ENCODE results near the gene MIA2. TPM values are rescaled to one million over a fixed set of nuclear protein-coding genes. Genes with fewer than 3 reads are reported as not detected.

The MIA2 gene
- polyA plus RNA-seq, 1 of the 3 experiments (the other 2 are of a cell fraction) = 2.6 TPM

DNA sequence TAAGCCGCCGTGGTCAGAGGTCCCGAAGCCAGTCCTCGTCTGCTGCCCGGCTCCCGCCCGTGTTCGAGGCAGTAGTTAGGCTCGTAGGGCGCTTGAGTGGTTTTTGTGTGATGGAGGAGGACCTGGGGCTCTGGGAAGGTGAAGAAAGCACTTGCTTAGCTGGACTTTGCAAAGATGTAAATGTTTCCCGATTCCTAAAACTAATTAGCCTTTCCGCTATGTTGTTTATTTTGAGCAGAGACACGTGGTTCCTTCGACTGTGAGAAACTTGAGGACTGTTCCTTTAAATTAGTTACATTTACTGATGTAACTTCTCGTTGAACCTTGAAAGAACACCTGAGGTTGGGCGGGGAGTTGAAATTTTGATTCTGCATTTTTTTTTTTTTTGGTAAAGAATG, 33.9 kb downstream of the MIA2 start:
- Histone ChIP-seq H3K36me3 (replicated peaks in 1 of 2; ENCODE audit: control insufficient read depth in 1 of 2, insufficient read depth in 2 of 2, low read length in 1 of 2) (no peaks in the 10 kb centered on the region), H3K9me3 (no peaks in the 10 kb centered on the region), H3K9ac (peak overlapping the region; percentile 87), H3F3A (replicated peaks; ENCODE audit: insufficient read depth) (no peaks in the 10 kb centered on the region), H3K9me2 (no peaks in the 10 kb centered on the region), H3K27ac (ENCODE audit: low read depth in 2 of 2, low read length in 1 of 2) (peak overlapping the region; percentile 84 to 92), H3K4me3 (ENCODE audit: low read depth in 2 of 2, low read length in 1 of 2) (peak overlapping the region; percentile 68), H2AFZ (ENCODE audit: low read depth) (peak overlapping the region; percentile 72; the same call in 1 of the 2 replicates), H3K27me3 (ENCODE audit: insufficient read depth) (no peaks in the 10 kb centered on the region), H3K79me2 (ENCODE audit: insufficient read depth) (peaks cover 47% of the 10 kb centered on the region), H4K20me1 (ENCODE audit: insufficient read depth) (no peaks in the 10 kb centered on the region), H3K4me2 (peak overlapping the region; percentile 77), H3K4me1 (ENCODE audit: control insufficient read depth in 1 of 2, insufficient read depth in 2 of 2, low read depth in 1 of 2, low read length in 1 of 2) (peaks cover 0 to 9% of the 10 kb centered on the region in 2 experiments; a peak in 2 of 4 replicates)
- WGBS (ENCODE audit: low lambda C conversion rate) = 0% methylated on average over 16 of the region's 16 CpGs
- DNase-seq = no peak
- ChIA-PET POLR2A (no interaction called here), CTCF (no interaction called here)
- TF ChIP-seq, protein P1, sequence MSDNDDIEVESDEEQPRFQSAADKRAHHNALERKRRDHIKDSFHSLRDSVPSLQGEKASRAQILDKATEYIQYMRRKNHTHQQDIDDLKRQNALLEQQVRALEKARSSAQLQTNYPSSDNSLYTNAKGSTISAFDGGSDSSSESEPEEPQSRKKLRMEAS (IDR thresholded peaks at IDR 0.05; ENCODE audit: low read depth) = 0 out of 2 replicates have a peak, but pooled peaks have one; percentile 56
- no peak for TF ChIP-seq EP300 (IDR thresholded peaks at IDR 0.05; ENCODE audit: borderline replicate concordance in 1 of 2, low read depth in 1 of 2, low read length in 1 of 2)
- TF ChIP-seq, protein P2, sequence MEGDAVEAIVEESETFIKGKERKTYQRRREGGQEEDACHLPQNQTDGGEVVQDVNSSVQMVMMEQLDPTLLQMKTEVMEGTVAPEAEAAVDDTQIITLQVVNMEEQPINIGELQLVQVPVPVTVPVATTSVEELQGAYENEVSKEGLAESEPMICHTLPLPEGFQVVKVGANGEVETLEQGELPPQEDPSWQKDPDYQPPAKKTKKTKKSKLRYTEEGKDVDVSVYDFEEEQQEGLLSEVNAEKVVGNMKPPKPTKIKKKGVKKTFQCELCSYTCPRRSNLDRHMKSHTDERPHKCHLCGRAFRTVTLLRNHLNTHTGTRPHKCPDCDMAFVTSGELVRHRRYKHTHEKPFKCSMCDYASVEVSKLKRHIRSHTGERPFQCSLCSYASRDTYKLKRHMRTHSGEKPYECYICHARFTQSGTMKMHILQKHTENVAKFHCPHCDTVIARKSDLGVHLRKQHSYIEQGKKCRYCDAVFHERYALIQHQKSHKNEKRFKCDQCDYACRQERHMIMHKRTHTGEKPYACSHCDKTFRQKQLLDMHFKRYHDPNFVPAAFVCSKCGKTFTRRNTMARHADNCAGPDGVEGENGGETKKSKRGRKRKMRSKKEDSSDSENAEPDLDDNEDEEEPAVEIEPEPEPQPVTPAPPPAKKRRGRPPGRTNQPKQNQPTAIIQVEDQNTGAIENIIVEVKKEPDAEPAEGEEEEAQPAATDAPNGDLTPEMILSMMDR (IDR thresholded peaks at IDR 0.05) = no peak
- TF ChIP-seq MEF2A (IDR thresholded peaks at IDR 0.05; ENCODE audit: borderline replicate concordance, low read depth) = no peak
- TF ChIP-seq, protein P3, sequence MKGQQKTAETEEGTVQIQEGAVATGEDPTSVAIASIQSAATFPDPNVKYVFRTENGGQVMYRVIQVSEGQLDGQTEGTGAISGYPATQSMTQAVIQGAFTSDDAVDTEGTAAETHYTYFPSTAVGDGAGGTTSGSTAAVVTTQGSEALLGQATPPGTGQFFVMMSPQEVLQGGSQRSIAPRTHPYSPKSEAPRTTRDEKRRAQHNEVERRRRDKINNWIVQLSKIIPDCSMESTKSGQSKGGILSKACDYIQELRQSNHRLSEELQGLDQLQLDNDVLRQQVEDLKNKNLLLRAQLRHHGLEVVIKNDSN (IDR thresholded peaks at IDR 0.05; ENCODE audit: borderline replicate concordance, low read depth) = no peak
- no peak for TF ChIP-seq RXRA (IDR thresholded peaks at IDR 0.05; ENCODE audit: borderline replicate concordance, low read depth)
- TF ChIP-seq NFIC (IDR thresholded peaks at IDR 0.05; ENCODE audit: borderline replicate concordance) = no peak
- no peak for TF ChIP-seq JUND (IDR thresholded peaks at IDR 0.05)
- peak; percentile 49; the same call in 1 of the 2 replicates for TF ChIP-seq MXI1 (IDR thresholded peaks at IDR 0.05; ENCODE audit: low read depth, low read length)
- no peak for TF ChIP-seq GABPA (IDR thresholded peaks at IDR 0.05; ENCODE audit: low read depth)
- no peak for TF ChIP-seq RAD21 (IDR thresholded peaks at IDR 0.05; ENCODE audit: low read length)
- no peak for TF ChIP-seq EZH2phosphoT487 (IDR thresholded peaks at IDR 0.05; ENCODE audit: borderline replicate concordance, low read depth)

DNA sequence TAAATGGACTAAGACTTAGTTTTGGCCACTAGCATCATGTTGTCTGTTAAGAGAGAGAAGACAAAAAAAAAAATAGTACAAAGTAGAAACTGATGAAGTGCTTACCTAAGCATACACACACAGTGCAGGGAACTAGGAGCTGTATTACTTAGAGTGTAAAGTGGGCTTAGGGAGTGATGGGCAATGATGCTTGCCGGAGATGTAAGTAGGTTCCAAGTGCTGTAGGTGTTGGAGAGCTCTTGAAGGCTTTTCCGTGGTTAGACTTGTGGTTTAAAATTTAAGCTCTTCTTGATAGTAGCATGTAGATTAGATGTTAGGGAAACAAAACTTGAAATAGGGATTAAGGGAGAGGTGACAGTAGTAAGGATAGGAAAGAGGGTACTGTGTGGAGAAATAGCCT, 34.7 kb downstream of the MIA2 start:
- H3K27me3 ChIP-seq (ENCODE audit: insufficient read depth) = no peaks in the 10 kb centered on the region
- H4K20me1 ChIP-seq (ENCODE audit: insufficient read depth) = no peaks in the 10 kb centered on the region
- TF ChIP-seq RCOR1 (IDR thresholded peaks at IDR 0.05; ENCODE audit: low read length) (no peak), EP300 (IDR thresholded peaks at IDR 0.05; ENCODE audit: borderline replicate concordance in 1 of 2, low read depth in 1 of 2, low read length in 1 of 2) (no peak), RAD21 (IDR thresholded peaks at IDR 0.05; ENCODE audit: low read length) (no peak), RXRA (IDR thresholded peaks at IDR 0.05; ENCODE audit: borderline replicate concordance, low read depth) (no peak), MEF2A (IDR thresholded peaks at IDR 0.05; ENCODE audit: borderline replicate concordance, low read depth) (no peak), RFX5 (IDR thresholded peaks at IDR 0.05; ENCODE audit: low read length) (no peak), MXI1 (IDR thresholded peaks at IDR 0.05; ENCODE audit: low read depth, low read length) (no peak), ELF1 (IDR thresholded peaks at IDR 0.05) (no peak), NFIC (IDR thresholded peaks at IDR 0.05; ENCODE audit: borderline replicate concordance) (no peak)
- TF ChIP-seq, protein P3 (IDR thresholded peaks at IDR 0.05; ENCODE audit: borderline replicate concordance, low read depth) = no peak
- TF ChIP-seq, protein P4, sequence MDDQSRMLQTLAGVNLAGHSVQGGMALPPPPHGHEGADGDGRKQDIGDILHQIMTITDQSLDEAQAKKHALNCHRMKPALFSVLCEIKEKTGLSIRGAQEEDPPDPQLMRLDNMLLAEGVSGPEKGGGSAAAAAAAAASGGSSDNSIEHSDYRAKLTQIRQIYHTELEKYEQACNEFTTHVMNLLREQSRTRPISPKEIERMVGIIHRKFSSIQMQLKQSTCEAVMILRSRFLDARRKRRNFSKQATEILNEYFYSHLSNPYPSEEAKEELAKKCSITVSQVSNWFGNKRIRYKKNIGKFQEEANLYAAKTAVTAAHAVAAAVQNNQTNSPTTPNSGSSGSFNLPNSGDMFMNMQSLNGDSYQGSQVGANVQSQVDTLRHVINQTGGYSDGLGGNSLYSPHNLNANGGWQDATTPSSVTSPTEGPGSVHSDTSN (IDR thresholded peaks at IDR 0.05) = no peak
- TF ChIP-seq, protein P5, sequence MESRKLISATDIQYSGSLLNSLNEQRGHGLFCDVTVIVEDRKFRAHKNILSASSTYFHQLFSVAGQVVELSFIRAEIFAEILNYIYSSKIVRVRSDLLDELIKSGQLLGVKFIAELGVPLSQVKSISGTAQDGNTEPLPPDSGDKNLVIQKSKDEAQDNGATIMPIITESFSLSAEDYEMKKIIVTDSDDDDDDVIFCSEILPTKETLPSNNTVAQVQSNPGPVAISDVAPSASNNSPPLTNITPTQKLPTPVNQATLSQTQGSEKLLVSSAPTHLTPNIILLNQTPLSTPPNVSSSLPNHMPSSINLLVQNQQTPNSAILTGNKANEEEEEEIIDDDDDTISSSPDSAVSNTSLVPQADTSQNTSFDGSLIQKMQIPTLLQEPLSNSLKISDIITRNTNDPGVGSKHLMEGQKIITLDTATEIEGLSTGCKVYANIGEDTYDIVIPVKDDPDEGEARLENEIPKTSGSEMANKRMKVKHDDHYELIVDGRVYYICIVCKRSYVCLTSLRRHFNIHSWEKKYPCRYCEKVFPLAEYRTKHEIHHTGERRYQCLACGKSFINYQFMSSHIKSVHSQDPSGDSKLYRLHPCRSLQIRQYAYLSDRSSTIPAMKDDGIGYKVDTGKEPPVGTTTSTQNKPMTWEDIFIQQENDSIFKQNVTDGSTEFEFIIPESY (IDR thresholded peaks at IDR 0.05; ENCODE audit: borderline replicate concordance, low read depth) = no peak
- 10% methylated on average over 2 of the region's 2 CpGs for WGBS (ENCODE audit: low lambda C conversion rate)
- ChIA-PET CTCF (no interaction called here), POLR2A (no interaction called here)
- peak overlapping the region; percentile 77; the same call in 1 of the 2 replicates for H3K4me2 ChIP-seq
- peaks cover 0 to 9% of the 10 kb centered on the region in 2 experiments; a peak in 2 of 4 replicates for H3K4me1 ChIP-seq (ENCODE audit: control insufficient read depth in 1 of 2, insufficient read depth in 2 of 2, low read depth in 1 of 2, low read length in 1 of 2)
- no peak overlapping the region for H2AFZ ChIP-seq (ENCODE audit: low read depth)
- peak overlapping the region in 1 of 2 experiments; percentile 84; a peak in 1 of 4 replicates for H3K27ac ChIP-seq (ENCODE audit: low read depth in 2 of 2, low read length in 1 of 2)
- no peaks in the 10 kb centered on the region for H3K36me3 ChIP-seq (replicated peaks in 1 of 2; ENCODE audit: control insufficient read depth in 1 of 2, insufficient read depth in 2 of 2, low read length in 1 of 2)
- no peak for DNase-seq
- H3K9me2 ChIP-seq = no peaks in the 10 kb centered on the region
- H3K9ac ChIP-seq = peak overlapping the region; percentile 87; the same call in 1 of the 2 replicates
- H3K4me3 ChIP-seq (ENCODE audit: low read depth in 2 of 2, low read length in 1 of 2) = peak overlapping the region; percentile 68
- peaks cover 55% of the 10 kb centered on the region for H3K79me2 ChIP-seq (ENCODE audit: insufficient read depth)
- no peaks in the 10 kb centered on the region for H3K9me3 ChIP-seq
- no peaks in the 10 kb centered on the region for H3F3A ChIP-seq (replicated peaks; ENCODE audit: insufficient read depth)
